ENCODE results near the gene KDELR1.
"Not testable (repeated sequence)": the region's sequence is repeated elsewhere in the genome, so short reads cannot be mapped to it uniquely, and the experiment has no call there.

Gene KDELR1

DNA sequence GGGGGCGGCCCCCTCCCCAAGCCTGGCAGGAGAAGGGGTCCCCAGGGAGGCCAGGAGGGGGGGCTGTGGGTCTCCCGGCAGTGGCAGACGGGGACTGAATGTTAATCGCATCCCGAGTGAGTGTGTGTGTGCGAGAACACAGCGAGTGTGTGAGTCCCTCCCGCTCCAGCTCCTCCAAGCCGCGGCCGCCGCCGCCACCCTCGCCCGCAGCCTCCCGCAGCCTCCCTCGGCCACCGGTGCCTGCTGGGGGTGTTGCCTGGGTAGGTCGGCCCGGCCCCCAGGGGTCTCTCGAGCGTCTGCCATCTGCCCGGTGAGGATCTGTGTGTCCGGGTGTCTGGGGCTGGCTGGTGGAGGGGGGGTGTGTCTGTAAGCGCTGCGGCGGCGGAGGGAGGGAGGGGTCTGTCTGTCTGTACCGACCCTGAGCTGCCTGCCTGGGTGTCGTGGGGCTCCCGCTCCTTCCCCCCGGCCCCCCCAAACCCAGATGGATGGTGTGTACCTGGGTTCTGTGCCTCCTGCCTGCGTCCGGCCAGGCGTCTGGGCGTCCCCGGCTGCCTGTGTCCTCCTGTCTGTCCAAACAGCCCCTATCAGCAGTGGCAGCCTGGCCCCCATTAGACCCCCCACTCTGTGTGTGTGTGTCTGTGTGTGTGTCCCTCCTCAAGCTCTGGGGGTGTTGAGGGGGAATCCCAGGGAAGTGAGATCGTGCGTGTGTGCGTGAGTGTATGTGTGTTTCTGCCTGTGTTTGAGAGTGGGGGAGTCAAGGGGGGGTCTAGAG lies 2.4 kb upstream of the KDELR1 start, which contains the start of gene GRIN2D:
TSS of gene GRIN2D (plus strand) at position 110 of the 772 bp plus-strand sequence. CDS start 4,725 bp downstream, outside the sequence.
- Mint-ChIP-seq H3K4me3 (peak within 1 kb of the TSS; percentile 99), H3K27me3 (peaks cover 32% of the 10 kb centered on the region), H3K36me3 (peaks cover 9% of the 10 kb centered on the region), H3K27ac (peak within 1 kb of the TSS; percentile 22), H3K9me3 (no peaks in the 10 kb centered on the region), H3K4me1 (peaks cover 48% of the 10 kb centered on the region)
- ATAC-seq (ENCODE audit: low read depth) (no peak), DNase-seq (ENCODE audit: low spot score in 2 of 2) (peak in 1 of 2 donors; percentile 44)

DNA sequence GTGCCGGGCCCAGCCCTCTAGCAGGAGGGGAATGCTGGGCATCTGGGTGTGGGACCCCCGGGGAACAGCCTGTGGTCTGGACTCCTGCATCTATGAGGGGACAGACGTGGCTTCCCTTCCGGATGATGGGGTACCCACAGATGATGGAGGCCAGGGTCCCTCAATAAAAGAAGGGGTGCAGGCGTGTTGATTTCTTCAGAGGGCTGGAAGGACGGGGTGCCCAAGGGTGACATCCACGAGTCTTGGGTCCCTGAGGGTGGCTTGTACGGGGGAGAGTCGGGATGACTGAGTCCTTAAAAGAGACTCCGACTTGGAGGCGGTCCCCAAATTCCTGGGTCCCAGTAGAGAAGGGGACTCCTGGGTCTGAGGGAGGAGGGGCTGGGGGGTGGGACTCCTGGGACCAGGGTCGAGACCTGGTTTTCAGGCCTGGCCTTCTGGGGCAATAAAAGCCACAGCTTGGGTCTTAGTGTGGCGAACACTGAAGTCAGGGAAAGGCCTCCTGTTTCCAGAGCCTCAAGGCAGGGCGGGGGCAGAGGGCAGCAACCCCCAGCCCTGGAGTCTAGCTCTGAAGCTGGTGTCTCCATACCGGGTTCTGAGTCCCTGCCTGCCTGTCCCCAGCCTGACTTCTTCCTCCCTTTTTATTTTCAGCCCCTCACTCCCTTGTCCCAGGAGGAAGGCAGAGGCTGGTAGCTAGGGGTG lies 1.7 kb upstream of the KDELR1 start:
- Mint-ChIP-seq H3K4me1 (peaks cover 50% of the 10 kb centered on the region), H3K27ac (no peak overlapping the region)

DNA sequence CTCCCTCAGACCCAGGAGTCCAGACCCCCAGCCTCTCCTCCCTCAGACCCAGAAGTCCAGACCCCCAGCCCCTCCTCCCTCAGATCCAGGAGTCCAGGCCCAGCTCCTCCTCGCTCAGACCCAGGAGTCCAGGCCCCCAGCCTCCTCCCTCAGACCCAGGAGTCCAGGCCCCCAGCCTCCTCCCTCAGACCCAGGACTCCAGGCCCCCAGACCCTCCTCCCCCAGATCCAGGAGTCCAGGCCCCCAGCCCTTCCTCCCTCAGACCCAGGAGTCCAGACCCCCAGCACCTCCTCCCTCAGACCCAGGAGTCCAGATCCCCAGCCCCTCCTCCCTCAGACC lies 624 bp upstream of the KDELR1 start:
- not testable (repeated sequence) for H3K9me3 Mint-ChIP-seq; H3K36me3 Mint-ChIP-seq; DNase-seq (ENCODE audit: low spot score in 2 of 2); ATAC-seq (ENCODE audit: low read depth)
- H3K27me3 Mint-ChIP-seq: peaks cover 22% of the 10 kb centered on the region
- H3K4me3 Mint-ChIP-seq: peak overlapping the region; percentile 99
- peaks cover 40% of the 10 kb centered on the region for H3K4me1 Mint-ChIP-seq
- peak overlapping the region; percentile 96 for H3K27ac Mint-ChIP-seq

More for the DNA sequence above, 1.7 kb upstream of the KDELR1 start:
- DNase-seq (ENCODE audit: low spot score in 2 of 2): no peak
- Mint-ChIP-seq H3K27me3 (peaks cover 31% of the 10 kb centered on the region), H3K36me3 (peaks cover 13% of the 10 kb centered on the region), H3K9me3 (no peaks in the 10 kb centered on the region), H3K4me3 (peak overlapping the region; percentile 99)
- ATAC-seq (ENCODE audit: low read depth): no peak

DNA sequence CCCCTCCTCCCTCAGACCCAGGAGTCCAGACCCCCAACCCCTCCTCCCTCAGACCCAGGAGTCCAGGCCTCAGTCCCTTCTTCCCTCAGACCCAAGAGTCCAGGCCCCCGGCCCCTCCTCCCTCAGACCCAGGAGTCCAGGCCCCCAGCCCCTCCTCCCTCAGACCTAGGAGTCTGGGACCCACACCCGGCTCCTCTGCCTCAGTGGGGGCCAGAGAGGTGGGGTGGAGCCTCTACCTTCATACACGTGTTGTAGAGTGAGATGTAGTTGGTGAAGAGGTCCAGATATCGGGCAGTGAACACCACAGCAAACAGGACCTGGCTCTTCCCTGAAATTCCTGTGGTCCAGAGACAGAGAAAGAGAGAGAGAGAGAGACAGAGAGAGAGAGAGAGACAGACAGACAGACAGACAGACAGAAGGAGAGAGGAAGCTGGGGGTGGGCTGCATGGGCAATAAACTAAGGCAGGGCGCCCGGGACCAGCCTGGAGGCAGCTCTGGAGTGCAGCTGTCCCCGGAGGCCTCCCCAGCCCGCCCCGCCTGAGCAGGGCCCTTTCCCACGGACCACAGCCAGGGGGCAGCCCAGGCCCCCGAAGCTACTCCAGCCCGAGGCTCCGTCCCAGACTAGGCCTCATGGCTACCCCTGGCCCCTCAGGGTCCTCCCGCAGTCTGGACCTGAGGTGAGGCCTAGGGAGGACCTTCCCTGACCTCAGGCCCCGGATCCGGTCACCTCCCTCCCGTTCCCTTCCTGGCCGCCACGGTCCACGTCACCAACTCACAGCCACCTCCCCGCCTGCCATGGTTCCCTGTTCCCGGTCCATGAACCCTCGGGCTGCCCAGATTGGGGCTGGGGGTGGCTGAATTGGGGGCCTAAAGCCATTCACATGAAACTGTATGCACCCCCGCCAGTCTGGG lies 907 bp downstream of the KDELR1 start:
- H3K4me3 Mint-ChIP-seq: peak overlapping the region; percentile 99
- H3K27me3 Mint-ChIP-seq: peaks cover 13% of the 10 kb centered on the region
- peak overlapping the region; percentile 96 for H3K27ac Mint-ChIP-seq
- peak; percentile 66 for ATAC-seq (ENCODE audit: low read depth)
- peaks cover 31% of the 10 kb centered on the region for H3K4me1 Mint-ChIP-seq
- DNase-seq (ENCODE audit: low spot score in 2 of 2): peak; percentile 60 to 74
- no peaks in the 10 kb centered on the region for H3K9me3 Mint-ChIP-seq
- peaks cover 7% of the 10 kb centered on the region for H3K36me3 Mint-ChIP-seq

DNA sequence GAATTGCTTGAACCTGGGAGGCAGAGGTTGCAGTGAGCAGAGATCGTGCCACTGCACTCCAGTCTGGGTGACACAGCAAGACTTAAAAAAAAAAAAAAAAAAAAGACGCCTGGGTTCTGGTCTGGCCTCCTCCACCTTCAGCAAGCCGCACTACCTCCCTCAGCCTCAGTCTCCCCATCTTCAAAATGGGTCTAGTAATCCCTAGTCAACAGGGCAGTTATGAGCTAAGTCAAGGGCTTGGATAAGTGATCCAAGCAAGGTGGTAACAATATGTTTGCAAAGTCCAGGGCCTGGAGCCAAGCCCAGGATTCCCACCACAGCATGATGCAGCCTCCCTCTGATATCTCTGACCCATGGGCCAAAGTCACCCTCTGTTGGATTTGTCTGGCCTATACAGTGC lies 4.4 kb downstream of the KDELR1 start:
- H3K9me3 Mint-ChIP-seq: no peaks in the 10 kb centered on the region
- H3K27me3 Mint-ChIP-seq: no peaks in the 10 kb centered on the region
- no peak overlapping the region for H3K4me3 Mint-ChIP-seq
- H3K27ac Mint-ChIP-seq: no peak overlapping the region
- DNase-seq (ENCODE audit: low spot score in 2 of 2) (no peak), ATAC-seq (ENCODE audit: low read depth) (no peak)
- H3K4me1 Mint-ChIP-seq: peaks cover 13% of the 10 kb centered on the region
- peaks cover 17% of the 10 kb centered on the region for H3K36me3 Mint-ChIP-seq

DNA sequence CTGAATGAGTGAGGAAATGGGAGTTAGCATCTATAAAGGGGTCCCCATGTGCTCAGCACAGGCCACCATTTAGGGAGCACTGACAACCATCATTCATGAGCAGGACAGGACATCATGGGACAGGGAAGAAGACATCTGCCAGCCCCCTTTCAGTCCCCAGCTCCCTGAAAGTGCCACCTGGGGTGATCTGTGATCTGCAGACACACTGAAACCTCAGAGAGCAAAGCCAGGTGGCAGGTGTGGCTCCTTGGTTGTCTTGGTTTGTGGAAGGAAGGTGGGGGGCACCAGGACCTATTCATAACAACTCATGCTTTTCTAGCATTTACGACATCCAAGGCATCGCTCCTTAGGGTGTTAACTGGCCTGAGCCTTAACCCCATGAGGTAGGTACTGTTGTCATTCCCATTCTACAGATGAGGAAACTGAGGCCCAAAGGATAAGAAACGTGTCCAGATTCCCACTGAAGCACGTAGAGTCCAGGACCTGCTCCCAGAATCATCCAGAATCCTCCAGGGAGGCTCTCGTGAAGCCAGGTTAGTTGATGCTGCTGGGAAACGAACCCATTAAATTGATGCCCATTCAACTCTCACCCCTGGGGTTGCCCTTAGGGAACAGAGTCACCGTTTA lies 5.8 kb downstream of the KDELR1 start:
- Mint-ChIP-seq H3K4me1 (peaks cover 7% of the 10 kb centered on the region), H3K36me3 (peaks cover 19% of the 10 kb centered on the region), H3K27me3 (no peaks in the 10 kb centered on the region), H3K4me3 (no peak overlapping the region), H3K27ac (no peak overlapping the region), H3K9me3 (no peaks in the 10 kb centered on the region)
- ATAC-seq (ENCODE audit: low read depth): no peak
- DNase-seq (ENCODE audit: low spot score in 2 of 2): no peak

DNA sequence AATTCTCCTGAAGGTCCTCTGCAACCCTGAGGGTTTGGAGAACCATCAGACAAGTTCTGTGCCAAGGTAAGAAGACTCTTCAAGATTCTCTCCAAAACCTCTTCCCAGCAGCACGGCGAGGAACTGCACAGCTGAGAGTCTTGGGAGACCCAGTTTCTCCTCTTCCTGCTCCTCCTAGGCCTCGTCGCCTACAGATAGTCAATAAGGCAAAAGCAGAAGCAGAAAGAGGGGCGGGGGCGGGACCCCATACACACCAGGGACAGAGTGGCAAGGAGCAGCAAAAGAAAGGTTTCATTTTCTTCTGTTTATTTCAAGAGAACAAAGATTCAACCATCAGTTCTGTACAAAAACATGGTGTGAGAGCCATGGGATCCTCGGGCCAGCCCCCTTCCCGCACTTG lies 9.1 kb downstream of the KDELR1 start:
- DNase-seq (ENCODE audit: low spot score in 2 of 2): no peak

DNA sequence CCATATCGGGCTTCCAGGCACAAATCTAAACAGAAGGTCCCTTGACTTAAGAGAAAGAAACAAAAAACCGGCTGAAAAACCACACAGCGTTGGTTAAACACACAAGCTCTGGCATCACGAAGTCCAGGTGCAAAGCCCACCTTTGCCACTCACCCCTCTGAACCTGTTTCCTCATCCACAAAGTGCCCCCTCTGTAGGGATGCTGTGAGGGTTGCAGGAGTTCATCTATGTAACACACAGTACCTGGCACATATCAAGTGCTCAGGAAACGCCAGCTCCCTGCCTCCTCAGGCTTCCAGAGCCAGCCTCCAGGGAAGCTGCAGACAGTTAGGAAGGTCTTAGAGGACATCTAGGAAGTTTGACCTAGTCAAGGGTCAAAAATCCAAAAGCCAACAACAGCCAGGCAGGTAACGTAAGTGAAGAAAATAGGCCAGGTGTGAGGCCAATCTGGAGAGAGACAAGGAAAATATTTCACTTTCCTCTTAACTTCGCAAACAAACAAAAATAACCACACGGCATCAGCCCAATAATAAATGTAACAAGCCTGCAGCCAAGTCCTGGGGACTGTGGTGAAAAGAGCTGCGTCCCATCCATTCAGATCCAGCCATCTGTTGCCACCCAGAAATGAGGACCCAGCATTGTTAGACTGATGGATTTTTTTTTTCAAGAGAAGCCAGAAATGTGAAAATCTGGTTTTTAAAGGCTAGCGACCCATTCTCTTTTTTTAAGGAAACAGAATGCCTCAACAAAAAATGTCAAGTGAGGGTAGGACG lies 10.0 kb downstream of the KDELR1 start:
- ATAC-seq (ENCODE audit: low read depth): no peak
- H3K9me3 Mint-ChIP-seq: no peaks in the 10 kb centered on the region

More for the DNA sequence above, 9.1 kb downstream of the KDELR1 start:
- Mint-ChIP-seq H3K27ac (no peak overlapping the region), H3K4me1 (no peaks in the 10 kb centered on the region), H3K4me3 (no peak overlapping the region), H3K27me3 (no peaks in the 10 kb centered on the region), H3K9me3 (no peaks in the 10 kb centered on the region), H3K36me3 (peaks cover 13% of the 10 kb centered on the region)
- ATAC-seq (ENCODE audit: low read depth): no peak

DNA sequence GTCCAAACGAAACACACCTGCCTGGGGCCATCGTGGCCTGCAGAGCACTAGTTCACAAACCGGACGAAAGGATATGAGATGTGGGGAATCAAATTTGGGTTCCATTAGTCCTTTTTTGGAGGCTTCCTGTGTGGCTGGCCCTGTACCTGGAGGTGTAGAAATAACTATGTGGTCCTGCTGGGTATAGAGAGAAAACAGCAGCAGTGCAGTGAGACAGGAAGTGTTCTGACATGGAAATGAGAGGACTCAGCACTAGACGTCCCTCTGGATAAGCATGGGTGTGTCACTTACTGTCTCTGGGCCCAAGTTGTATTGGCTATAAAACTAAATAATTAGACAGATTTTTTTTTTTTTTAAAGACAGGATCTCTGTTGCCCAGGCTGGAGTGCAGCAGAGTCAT lies 12.3 kb downstream of the KDELR1 start:
- ATAC-seq (ENCODE audit: low read depth): no peak
- DNase-seq (ENCODE audit: low spot score in 2 of 2): no peak
- Mint-ChIP-seq H3K4me1 (no peaks in the 10 kb centered on the region), H3K36me3 (peaks cover 6% of the 10 kb centered on the region), H3K4me3 (no peak overlapping the region), H3K27me3 (peaks cover 3% of the 10 kb centered on the region), H3K27ac (peak overlapping the region; percentile 20), H3K9me3 (no peaks in the 10 kb centered on the region)

More for the DNA sequence above, 10.0 kb downstream of the KDELR1 start:
- Mint-ChIP-seq H3K4me1 (no peaks in the 10 kb centered on the region), H3K36me3 (peaks cover 12% of the 10 kb centered on the region), H3K27ac (no peak overlapping the region), H3K27me3 (no peaks in the 10 kb centered on the region), H3K4me3 (no peak overlapping the region)
- no peak for DNase-seq (ENCODE audit: low spot score in 2 of 2)

DNA sequence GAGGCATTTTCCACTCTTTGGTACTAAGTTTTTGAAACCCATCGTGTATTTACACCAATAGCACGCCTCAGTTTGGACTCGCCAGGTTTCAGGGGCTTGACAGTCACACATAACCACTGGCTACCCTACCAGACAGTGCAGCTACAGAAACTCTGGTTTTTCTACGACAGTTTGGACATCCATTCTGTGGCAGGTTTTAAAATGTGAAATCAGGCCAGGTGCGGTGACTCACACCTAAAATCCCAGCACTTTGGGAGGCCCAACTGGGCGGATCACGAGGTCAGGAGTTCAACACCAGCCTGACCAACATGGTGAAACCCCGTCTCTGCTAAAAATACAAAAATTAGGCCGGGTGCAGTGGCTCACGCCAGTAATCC lies 13.2 kb downstream of the KDELR1 start:
- H3K36me3 Mint-ChIP-seq: peaks cover 2% of the 10 kb centered on the region
- H3K4me3 Mint-ChIP-seq: no peak overlapping the region
- H3K9me3 Mint-ChIP-seq: no peaks in the 10 kb centered on the region
- H3K27me3 Mint-ChIP-seq: peaks cover 3% of the 10 kb centered on the region
- no peak for DNase-seq (ENCODE audit: low spot score in 2 of 2)
- H3K27ac Mint-ChIP-seq: no peak overlapping the region
- no peaks in the 10 kb centered on the region for H3K4me1 Mint-ChIP-seq
- no peak for ATAC-seq (ENCODE audit: low read depth)

DNA sequence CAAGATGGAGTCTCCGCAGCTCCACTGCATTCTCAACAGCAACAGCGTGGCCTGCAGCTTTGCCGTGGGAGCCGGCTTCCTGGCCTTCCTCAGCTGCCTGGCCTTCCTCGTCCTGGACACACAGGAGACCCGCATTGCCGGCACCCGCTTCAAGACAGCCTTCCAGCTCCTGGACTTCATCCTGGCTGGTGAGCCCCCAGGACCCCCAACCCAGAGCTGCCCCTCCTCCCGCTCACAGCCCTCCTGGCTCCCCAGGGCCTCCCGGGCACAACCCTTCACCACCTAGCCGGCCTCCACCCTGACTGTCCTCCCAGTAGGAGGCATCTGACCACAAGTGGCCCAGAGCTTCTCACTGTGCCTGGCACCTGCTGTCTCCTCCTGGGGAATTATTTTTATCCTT lies 17.8 kb downstream of the KDELR1 start:
- DNase-seq (ENCODE audit: low spot score in 2 of 2) (no peak), ATAC-seq (ENCODE audit: low read depth) (no peak)
- peaks cover 4% of the 10 kb centered on the region for H3K27me3 Mint-ChIP-seq
- no peak overlapping the region for H3K27ac Mint-ChIP-seq
- no peaks in the 10 kb centered on the region for H3K36me3 Mint-ChIP-seq
- no peak overlapping the region for H3K4me3 Mint-ChIP-seq
- no peaks in the 10 kb centered on the region for H3K9me3 Mint-ChIP-seq
- H3K4me1 Mint-ChIP-seq: no peaks in the 10 kb centered on the region

DNA sequence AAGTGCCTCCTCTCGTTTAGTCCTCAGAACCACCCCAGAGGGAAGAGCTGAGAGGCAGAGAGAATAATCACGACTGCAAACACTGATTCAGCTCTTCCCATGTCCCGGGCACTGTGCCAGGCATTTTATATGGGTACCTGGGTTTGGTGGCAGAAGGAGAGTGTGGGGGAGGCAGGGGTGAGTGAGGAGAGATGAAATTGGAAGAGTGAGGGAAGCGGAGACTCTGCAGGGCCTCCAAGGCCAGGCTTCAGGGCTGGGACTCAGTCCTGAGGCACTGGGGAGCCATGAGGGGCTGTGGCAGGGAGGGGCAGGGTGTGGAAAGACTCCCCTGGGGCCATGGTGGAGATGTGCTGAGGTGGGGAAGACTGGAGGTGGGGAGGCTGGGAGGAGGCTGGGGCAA lies 18.4 kb downstream of the KDELR1 start:
- no peak overlapping the region for H3K27ac Mint-ChIP-seq

DNA sequence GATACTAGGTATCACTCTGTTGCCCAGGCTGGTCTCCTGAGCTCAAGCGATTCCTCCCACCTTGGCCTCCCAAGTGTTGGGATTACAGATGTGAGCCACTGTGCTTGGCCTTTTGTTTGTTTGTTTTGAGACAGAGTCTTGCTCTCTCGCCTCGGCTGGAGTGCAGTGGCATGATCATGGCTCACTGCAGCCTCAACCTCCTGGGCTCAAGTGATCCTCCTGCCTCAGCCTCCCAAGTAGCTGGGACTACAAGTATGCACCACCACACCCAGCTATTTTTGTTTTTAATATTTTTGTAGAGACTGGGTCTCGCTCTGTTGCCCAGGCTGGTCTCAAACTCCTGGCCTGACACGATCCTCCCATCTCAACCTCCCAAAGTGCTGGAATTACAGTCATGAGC lies 19.6 kb downstream of the KDELR1 start:
- not testable (repeated sequence) for H3K27ac Mint-ChIP-seq; H3K36me3 Mint-ChIP-seq; H3K4me1 Mint-ChIP-seq; H3K27me3 Mint-ChIP-seq; ATAC-seq (ENCODE audit: low read depth); H3K9me3 Mint-ChIP-seq; DNase-seq (ENCODE audit: low spot score in 2 of 2); H3K4me3 Mint-ChIP-seq

More for the DNA sequence above, 18.4 kb downstream of the KDELR1 start:
- ATAC-seq (ENCODE audit: low read depth) (no peak), DNase-seq (ENCODE audit: low spot score in 2 of 2) (no peak)
- H3K4me3 Mint-ChIP-seq: no peak overlapping the region
- no peaks in the 10 kb centered on the region for H3K4me1 Mint-ChIP-seq
- H3K9me3 Mint-ChIP-seq: no peaks in the 10 kb centered on the region
- peaks cover 4% of the 10 kb centered on the region for H3K27me3 Mint-ChIP-seq
- no peaks in the 10 kb centered on the region for H3K36me3 Mint-ChIP-seq
